Endothelial cell of umbilical vein (primary cell): ENCODE data around the gene KLHL6. TPM values are rescaled to one million over a fixed set of nuclear protein-coding genes. Genes with fewer than 3 reads are reported as not detected.

Experiments used
- BruUV-seq: library from RNA; stranded (reverse); fragments of 400-500 nt; replicated peaks from 2 replicates; lab custom pipeline; 2021; lab: Mats Ljungman, UMichigan
- CTCF ChIA-PET: fragments of 300-600, 350-600 bp; sonication (Branson Sonifier 250); formaldehyde crosslinking; loops from one replicate; lab custom pipeline; 2021; ENCODE audit warnings: antibody characterized with exemption, inconsistent platforms; lab: Charles Lee
- POLR2A ChIA-PET: fragments of 300-600, 350-600 bp; sonication (Branson Sonifier 250); formaldehyde crosslinking; loops from one replicate; lab custom pipeline; 2021; ENCODE audit warnings: antibody characterized with exemption, inconsistent platforms; lab: Charles Lee
- DNase-seq: peaks from one replicate; pipeline ENCODE4 v3.0.0-alpha.2; 2011; ENCODE audit warnings: low read depth, low spot score
- FAIRE-seq: peaks from 2 replicates; lab custom pipeline; 2011; peaks lifted over from hg19 to GRCh38; lab: Jason Lieb, UNC
- H2AFZ ChIP-seq: 2 replicates; pipeline ENCODE4 v1.6.0; 2012; ENCODE audit warnings: low read depth, low read length, control low read depth, inconsistent platforms
- H3K27ac ChIP-seq: 2 replicates; pipeline ENCODE4 v1.5.1; 2011; ENCODE audit warnings: low read depth, mild to moderate bottlenecking, control low read depth, low read length, moderate library complexity; ENCODE audit not compliant: insufficient read depth
- H3K27me3 ChIP-seq, 2 experiments: 2 replicates each; pipeline versions ENCODE4 v1.6.0 to v1.6.1; 2011; ENCODE audit warnings: low read length in 2 of 2, mixed read lengths in 1 of 2; ENCODE audit not compliant: control insufficient read depth in 2 of 2, insufficient read depth in 2 of 2
- H3K36me3 ChIP-seq, 2 experiments: 2 replicates in 1 of 2; 3 replicates in 1 of 2; pipeline ENCODE4 v1.5.1; 2011; ENCODE audit warnings: low read length in 2 of 2, mild to moderate bottlenecking in 1 of 2, moderate library complexity in 1 of 2; ENCODE audit not compliant: control insufficient read depth in 2 of 2, insufficient read depth in 2 of 2; ENCODE audit errors: extremely low read depth in 1 of 2
- H3K4me1 ChIP-seq: 3 replicates; pipeline ENCODE4 v1.5.1; 2011; ENCODE audit warnings: mild to moderate bottlenecking, low read length; ENCODE audit not compliant: control insufficient read depth, insufficient read depth; ENCODE audit errors: extremely low read depth
- H3K4me2 ChIP-seq: 2 replicates; pipeline ENCODE4 v1.6.1; 2011; ENCODE audit warnings: low read length, control low read depth, mixed read lengths; ENCODE audit not compliant: insufficient read depth
- H3K4me3 ChIP-seq, 3 experiments: fragments of 200-600 bp in 1 of 3; sonication (generic), shearing (Covaris generic) in 1 of 3; replicated peaks in 1 of 3; 2 replicates each; pipeline ENCODE4 v1.5.1; 2011 to 2016; ENCODE audit warnings: control low read depth in 3 of 3, low read length in 3 of 3, mild to moderate bottlenecking in 2 of 3, inconsistent platforms in 1 of 3, low read depth in 1 of 3, moderate library complexity in 1 of 3; ENCODE audit not compliant: insufficient read depth in 1 of 3
- H3K79me2 ChIP-seq: 2 replicates; pipeline ENCODE4 v1.6.0; 2012; ENCODE audit warnings: low read length, inconsistent platforms; ENCODE audit not compliant: control insufficient read depth, insufficient read depth
- H3K9ac ChIP-seq: replicated peaks from 2 replicates; pipeline ENCODE3; 2011; ENCODE audit warnings: low read length, control low read depth; ENCODE audit not compliant: insufficient read depth; ENCODE audit errors: extremely low read depth
- H3K9me1 ChIP-seq: replicated peaks from 3 replicates; pipeline ENCODE4 v1.6.0; 2011; ENCODE audit warnings: mild to moderate bottlenecking, low read length; ENCODE audit not compliant: control insufficient read depth, insufficient read depth; ENCODE audit errors: extremely low read depth
- H3K9me3 ChIP-seq: replicated peaks from 2 replicates; pipeline ENCODE4 v1.5.1; 2012; ENCODE audit warnings: low read length, inconsistent platforms; ENCODE audit not compliant: control insufficient read depth, insufficient read depth
- H4K20me1 ChIP-seq: replicated peaks from 2 replicates; pipeline ENCODE3; 2011; ENCODE audit warnings: mild to moderate bottlenecking, low read length; ENCODE audit not compliant: control insufficient read depth, insufficient read depth; ENCODE audit errors: extremely low read depth
- EZH2 ChIP-seq: IDR thresholded peaks from 2 replicates; pipeline ENCODE4 v1.6.1; 2012; ENCODE audit warnings: borderline replicate concordance, low read depth, mild to moderate bottlenecking, moderate library complexity, low read length, inconsistent platforms; ENCODE audit not compliant: severe bottlenecking
- FOS ChIP-seq: IDR thresholded peaks from 2 replicates; pipeline ENCODE4 v1.6.1; 2011; ENCODE audit warnings: mild to moderate bottlenecking, low read length, moderate library complexity, borderline replicate concordance; ENCODE audit not compliant: insufficient read depth
- GATA2 ChIP-seq: IDR thresholded peaks from 2 replicates; pipeline ENCODE4 v1.7.0; 2011; ENCODE audit warnings: low read depth, mild to moderate bottlenecking, moderate library complexity, mixed read lengths, low read length; ENCODE audit not compliant: insufficient read length, insufficient read depth
- JUN ChIP-seq: IDR thresholded peaks from 2 replicates; pipeline ENCODE4 v1.6.1; 2011; ENCODE audit warnings: borderline replicate concordance, low read depth; ENCODE audit not compliant: insufficient read length, insufficient read depth
- MYC ChIP-seq: IDR thresholded peaks from one replicate; pipeline ENCODE4 v1.6.1; 2011; ENCODE audit warnings: mild to moderate bottlenecking, low read depth, low read length
- POLR2A ChIP-seq: IDR thresholded peaks from 2 replicates; pipeline ENCODE4 v1.6.1; 2012; ENCODE audit warnings: low read depth, mild to moderate bottlenecking, control low read depth, low read length
- POLR2AphosphoS5 ChIP-seq: IDR thresholded peaks from 2 replicates; pipeline ENCODE4 v1.6.1; 2012; ENCODE audit warnings: low read depth, mild to moderate bottlenecking, control low read depth, low read length, moderate library complexity; ENCODE audit not compliant: insufficient read depth
- dilution Hi-C: fragments of 300-500 bp; cut with MboI; formaldehyde crosslinking; loops from one replicate; pipeline ENCODE4 v1.15.0; 2019; ENCODE audit warnings: low sequenced_read_pairs; ENCODE audit not compliant: extremely low pct_ligation_motif_present
- intact Hi-C: fragments of 100-400 bp; cut with micrococcal nuclease; formaldehyde crosslinking; loops from one replicate; pipeline ENCODE4 v1.10.0; 2022
- polyA plus RNA-seq, 4 experiments: library from polyadenylated mRNA; depleted of rRNA in 3 of 4; stranded (reverse) in 3 of 4; unstranded in 1 of 4; fragments of >200 nt; gene quantifications; 2 replicates each; pipeline versions ENCODE4 v1.2.1 to v1.2.3, GENCODE V29; 2011 to 2012; ENCODE audit warnings: missing spikeins in 1 of 4
- total RNA-seq: library from RNA; stranded (reverse); gene quantifications from 2 replicates; pipeline ENCODE4 v1.2.3, GENCODE V29; 2021
- TF ChIP-seq, protein P1 (sequence below): IDR thresholded peaks from 2 replicates; pipeline ENCODE4 v1.6.1; 2011; ENCODE audit not compliant: insufficient read depth, insufficient read length
- TF ChIP-seq, protein P2 (sequence below), 2 donors: IDR thresholded peaks; 1 replicate in 1 of 2; 2 replicates in 1 of 2; pipeline ENCODE4 v1.5.1; 2011; ENCODE audit warnings: low read length in 2 of 2, mild to moderate bottlenecking in 2 of 2, moderate library complexity in 2 of 2, control low read depth in 1 of 2, inconsistent platforms in 1 of 2, low read depth in 1 of 2; ENCODE audit not compliant: insufficient read depth in 1 of 2; ENCODE audit errors: extremely low read depth in 1 of 2

Gene KLHL6
- total and polyA plus RNA-seq, 2 donors (not counting 3 experiments of a cell fraction or from before 2014, with no cell fraction given), result 5.7 to 12.6 TPM

DNA sequence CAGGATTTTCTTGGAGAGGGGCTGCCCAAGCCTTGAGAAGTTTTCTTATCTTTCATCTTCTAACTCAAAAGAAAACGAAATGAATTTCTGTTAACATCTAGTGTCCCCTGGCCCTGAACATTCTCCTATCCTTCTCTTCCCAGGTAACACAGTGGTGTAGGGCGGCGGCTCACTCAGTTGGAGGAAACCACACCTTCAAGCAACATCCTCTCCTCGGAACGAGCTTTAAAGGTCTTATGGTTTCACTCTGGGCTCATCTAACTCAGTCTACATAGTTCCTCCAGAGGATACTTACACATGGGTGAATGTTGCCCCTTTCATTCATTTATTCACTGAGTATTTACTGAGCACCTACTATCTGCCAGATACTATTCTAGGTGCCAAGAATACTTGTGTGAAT, 31.0 kb upstream of the KLHL6 start:
- Histone ChIP-seq H3K27ac (no peak overlapping the region), H3K4me2 (no peak overlapping the region), H2AFZ (no peak overlapping the region), H3K9ac (no peak overlapping the region), H3K36me3 (no peaks in the 10 kb centered on the region), H3K4me1 (peaks cover 21% of the 10 kb centered on the region), H3K9me3 (no peaks in the 10 kb centered on the region), H3K79me2 (no peaks in the 10 kb centered on the region), H3K27me3 (no peaks in the 10 kb centered on the region), H3K9me1 (no peaks in the 10 kb centered on the region), H4K20me1 (no peaks in the 10 kb centered on the region), H3K4me3 (no peak overlapping the region)
- DNase-seq (no peak), FAIRE-seq (no peak)
- no peak for TF ChIP-seq POLR2A
- TF ChIP-seq POLR2AphosphoS5, result no peak
- TF ChIP-seq EZH2, result no peak
- no peak for TF ChIP-seq JUN
- TF ChIP-seq, protein P1, sequence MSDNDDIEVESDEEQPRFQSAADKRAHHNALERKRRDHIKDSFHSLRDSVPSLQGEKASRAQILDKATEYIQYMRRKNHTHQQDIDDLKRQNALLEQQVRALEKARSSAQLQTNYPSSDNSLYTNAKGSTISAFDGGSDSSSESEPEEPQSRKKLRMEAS, result no peak
- TF ChIP-seq, protein P2, sequence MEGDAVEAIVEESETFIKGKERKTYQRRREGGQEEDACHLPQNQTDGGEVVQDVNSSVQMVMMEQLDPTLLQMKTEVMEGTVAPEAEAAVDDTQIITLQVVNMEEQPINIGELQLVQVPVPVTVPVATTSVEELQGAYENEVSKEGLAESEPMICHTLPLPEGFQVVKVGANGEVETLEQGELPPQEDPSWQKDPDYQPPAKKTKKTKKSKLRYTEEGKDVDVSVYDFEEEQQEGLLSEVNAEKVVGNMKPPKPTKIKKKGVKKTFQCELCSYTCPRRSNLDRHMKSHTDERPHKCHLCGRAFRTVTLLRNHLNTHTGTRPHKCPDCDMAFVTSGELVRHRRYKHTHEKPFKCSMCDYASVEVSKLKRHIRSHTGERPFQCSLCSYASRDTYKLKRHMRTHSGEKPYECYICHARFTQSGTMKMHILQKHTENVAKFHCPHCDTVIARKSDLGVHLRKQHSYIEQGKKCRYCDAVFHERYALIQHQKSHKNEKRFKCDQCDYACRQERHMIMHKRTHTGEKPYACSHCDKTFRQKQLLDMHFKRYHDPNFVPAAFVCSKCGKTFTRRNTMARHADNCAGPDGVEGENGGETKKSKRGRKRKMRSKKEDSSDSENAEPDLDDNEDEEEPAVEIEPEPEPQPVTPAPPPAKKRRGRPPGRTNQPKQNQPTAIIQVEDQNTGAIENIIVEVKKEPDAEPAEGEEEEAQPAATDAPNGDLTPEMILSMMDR (IDR thresholded peaks at IDR 0.05; ENCODE audit: extremely low read depth in 1 of 2, insufficient read depth in 1 of 2, low read depth in 1 of 2, low read length in 2 of 2), result no peak
- TF ChIP-seq GATA2, result no peak
- TF ChIP-seq MYC, result no peak
- TF ChIP-seq FOS, result no peak
- no TSS peak for BruUV-seq
- dilution Hi-C loops (no loop called here), intact Hi-C loops (no loop called here)
- POLR2A ChIA-PET, result no interaction called here
- CTCF ChIA-PET, result no interaction called here
